ENCODE measurements around the gene FOXI1.

FOXI1 gene

DNA sequence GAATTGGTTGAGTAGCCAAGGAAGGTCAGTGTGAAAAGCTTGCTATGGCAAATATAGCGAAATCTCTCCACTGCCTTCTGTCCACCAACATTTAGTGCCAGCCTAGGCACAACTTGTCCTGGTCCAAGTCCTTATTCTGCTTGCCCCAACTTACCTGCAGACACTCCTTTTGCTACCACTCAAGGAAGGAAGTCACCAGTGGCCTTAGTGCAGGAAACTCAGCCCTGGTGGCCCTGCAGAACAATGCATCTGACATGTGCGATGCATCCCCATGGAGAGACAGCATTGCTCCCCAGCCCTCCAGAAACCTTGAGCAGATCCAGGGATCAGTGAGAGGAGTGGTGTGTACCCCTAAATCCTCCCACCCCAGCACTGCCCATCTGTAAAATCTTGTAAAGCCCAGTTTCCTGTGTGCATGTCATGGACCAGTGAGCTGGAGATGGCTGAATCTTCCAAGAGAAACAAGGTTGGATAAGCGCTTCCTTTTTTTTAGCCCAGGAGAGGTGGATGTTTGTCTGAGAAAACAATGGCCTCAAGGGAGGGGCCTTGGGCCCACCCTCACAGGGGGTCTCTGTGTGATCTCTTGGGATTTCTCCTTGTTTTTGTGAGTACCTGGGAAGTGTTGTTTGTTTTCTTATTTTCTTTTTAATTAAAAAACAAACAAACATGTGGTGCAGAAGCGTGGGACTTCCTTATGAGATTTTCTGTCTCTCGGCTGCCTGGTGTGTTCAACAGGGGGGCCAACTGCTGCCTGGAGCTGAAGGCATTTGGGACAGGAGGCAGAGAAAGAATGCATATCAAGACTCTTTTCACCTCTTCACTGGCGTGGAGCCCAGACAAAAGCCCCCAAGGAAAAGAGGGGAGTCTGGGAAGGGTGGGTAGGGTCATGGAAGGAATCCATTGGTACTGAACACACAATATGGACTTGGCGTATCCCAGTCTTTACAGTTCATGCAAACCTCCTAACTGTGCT lies 3.6 kb downstream of the FOXI1 start:
- no peak overlapping the region for H3K4me3 ChIP-seq (ENCODE audit: low read length)
- no peaks in the 10 kb centered on the region for H3K27me3 ChIP-seq (ENCODE audit: control insufficient read depth, insufficient read depth, low read length)
- H3K4me1 ChIP-seq (ENCODE audit: control insufficient read depth, insufficient read depth, low read length) = peaks cover 2% of the 10 kb centered on the region
- DNase-seq (ENCODE audit: low read depth, low spot score) = no peak
- H3K36me3 ChIP-seq (ENCODE audit: control insufficient read depth, insufficient read depth, low read length) = no peaks in the 10 kb centered on the region
- no peaks in the 10 kb centered on the region for H3K9me3 ChIP-seq (ENCODE audit: control insufficient read depth, insufficient read depth, low read length)
- no CpG with 5 or more reads among the region's 7 CpGs for WGBS (ENCODE audit: insufficient coverage, insufficient read length)
- no peak overlapping the region for H3K27ac ChIP-seq (ENCODE audit: low read length)

DNA sequence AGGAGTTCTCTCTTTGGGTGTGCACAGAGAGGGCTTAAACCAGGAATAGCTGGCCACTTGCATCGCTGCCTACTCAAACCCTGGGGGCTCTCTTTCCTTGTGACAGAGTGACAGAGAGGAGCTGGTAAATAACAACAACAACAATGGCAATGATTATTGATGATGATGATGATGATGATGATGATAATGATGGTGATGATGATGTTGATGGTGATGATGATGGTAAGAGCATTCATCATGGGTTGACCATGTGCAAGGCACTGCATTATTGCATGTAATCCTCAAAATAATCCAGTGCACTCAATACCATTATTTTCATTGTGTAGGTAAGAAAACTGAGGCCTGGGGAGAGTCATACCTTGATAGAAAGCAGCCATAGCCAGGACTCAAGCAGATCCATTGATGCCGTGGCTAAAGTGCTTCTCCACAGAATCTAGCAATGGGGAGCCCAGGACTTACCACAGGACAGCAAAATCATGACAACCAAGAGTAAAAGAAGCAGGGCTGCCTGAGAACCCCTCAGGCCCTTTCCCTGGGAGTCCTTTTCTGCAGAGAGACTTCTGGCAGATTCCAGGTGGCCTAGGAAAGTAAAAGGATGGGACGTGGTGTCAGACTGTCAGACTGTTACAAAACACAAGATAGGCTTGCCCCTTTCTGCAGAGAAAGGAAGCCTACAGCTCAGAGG lies 4.8 kb downstream of the FOXI1 start:
- WGBS (ENCODE audit: insufficient coverage, insufficient read length) = no CpG with 5 or more reads among the region's 3 CpGs
- peaks cover 2% of the 10 kb centered on the region for H3K4me1 ChIP-seq (ENCODE audit: control insufficient read depth, insufficient read depth, low read length)
- no peaks in the 10 kb centered on the region for H3K9me3 ChIP-seq (ENCODE audit: control insufficient read depth, insufficient read depth, low read length)
- H3K36me3 ChIP-seq (ENCODE audit: control insufficient read depth, insufficient read depth, low read length) = no peaks in the 10 kb centered on the region
- DNase-seq (ENCODE audit: low read depth, low spot score) = no peak
- no peaks in the 10 kb centered on the region for H3K27me3 ChIP-seq (ENCODE audit: control insufficient read depth, insufficient read depth, low read length)
- no peak overlapping the region for H3K4me3 ChIP-seq (ENCODE audit: low read length)
- no peak overlapping the region for H3K27ac ChIP-seq (ENCODE audit: low read length)

- no peaks in the 10 kb centered on the region for H3K36me3 ChIP-seq (ENCODE audit: control insufficient read depth, insufficient read depth, low read length)
- no CpG with 5 or more reads among the region's 8 CpGs for WGBS (ENCODE audit: insufficient coverage, insufficient read length)
- no peaks in the 10 kb centered on the region for H3K9me3 ChIP-seq (ENCODE audit: control insufficient read depth, insufficient read depth, low read length)
- DNase-seq (ENCODE audit: low read depth, low spot score) = no peak
- H3K27me3 ChIP-seq (ENCODE audit: control insufficient read depth, insufficient read depth, low read length) = no peaks in the 10 kb centered on the region
- H3K27ac ChIP-seq (ENCODE audit: low read length) = no peak overlapping the region
- H3K4me3 ChIP-seq (ENCODE audit: low read length) = no peak overlapping the region
- H3K4me1 ChIP-seq (ENCODE audit: control insufficient read depth, insufficient read depth, low read length) = peaks cover 2% of the 10 kb centered on the region
These were observed 5.5 kb downstream of the FOXI1 start for GRCh38 chr5:170111088-170111785.

GRCh38 chr5:170112876-170113521 lies 7.3 kb downstream of the FOXI1 start:
- Histone ChIP-seq H3K9me3 (ENCODE audit: control insufficient read depth, insufficient read depth, low read length) (no peaks in the 10 kb centered on the region), H3K36me3 (ENCODE audit: control insufficient read depth, insufficient read depth, low read length) (no peaks in the 10 kb centered on the region), H3K4me3 (ENCODE audit: low read length) (no peak overlapping the region), H3K27me3 (ENCODE audit: control insufficient read depth, insufficient read depth, low read length) (no peaks in the 10 kb centered on the region), H3K4me1 (ENCODE audit: control insufficient read depth, insufficient read depth, low read length) (peaks cover 2% of the 10 kb centered on the region), H3K27ac (ENCODE audit: low read length) (no peak overlapping the region)
- no peak for DNase-seq (ENCODE audit: low read depth, low spot score)
- no CpG with 5 or more reads among the region's 6 CpGs for WGBS (ENCODE audit: insufficient coverage, insufficient read length)

DNA sequence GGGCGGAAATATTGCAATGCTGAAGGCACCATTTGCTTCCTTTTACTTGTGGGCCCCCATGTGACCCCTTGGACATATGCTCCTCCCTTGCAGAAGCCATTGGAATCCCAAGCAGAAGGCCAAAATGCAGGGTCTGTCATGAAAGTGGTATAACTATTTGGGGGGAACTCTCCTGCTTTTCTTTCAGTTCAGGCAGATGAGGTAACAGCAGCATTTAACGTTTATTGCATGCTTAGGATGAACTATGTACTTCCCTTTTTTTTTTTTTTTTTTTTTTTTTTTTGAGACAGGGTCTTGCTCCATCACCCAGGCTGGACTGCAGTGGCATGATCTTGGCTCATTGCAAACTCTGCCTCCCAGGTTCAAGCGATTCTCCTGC lies 7.8 kb downstream of the FOXI1 start:
- no peak overlapping the region for H3K4me3 ChIP-seq (ENCODE audit: low read length)

DNA sequence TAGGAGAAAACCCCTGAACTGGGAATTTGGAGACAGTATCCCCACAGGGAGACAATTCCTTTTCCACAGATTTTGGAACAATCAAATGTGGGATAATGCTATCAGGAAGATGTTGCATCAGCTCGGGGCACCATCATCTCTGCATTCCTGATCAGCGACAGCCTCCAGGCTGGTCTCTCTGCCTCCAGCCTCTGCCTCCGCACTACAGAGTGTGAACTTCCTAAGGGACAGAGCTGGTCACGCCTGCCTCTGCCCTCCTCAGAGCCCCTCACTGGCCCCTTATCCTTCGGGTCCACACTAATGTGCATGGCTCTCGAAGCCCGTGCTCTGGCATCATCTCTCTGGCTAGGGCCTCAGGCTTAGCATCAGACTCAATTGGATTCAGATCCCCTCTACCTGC lies 8.6 kb downstream of the FOXI1 start:
- no peaks in the 10 kb centered on the region for H3K4me1 ChIP-seq (ENCODE audit: control insufficient read depth, insufficient read depth, low read length)
- H3K27ac ChIP-seq (ENCODE audit: low read length) = no peak overlapping the region
- no CpG with 5 or more reads among the region's 7 CpGs for WGBS (ENCODE audit: insufficient coverage, insufficient read length)

More for the DNA sequence above, 7.8 kb downstream of the FOXI1 start:
- Histone ChIP-seq H3K36me3 (ENCODE audit: control insufficient read depth, insufficient read depth, low read length) (no peaks in the 10 kb centered on the region), H3K27ac (ENCODE audit: low read length) (no peak overlapping the region), H3K9me3 (ENCODE audit: control insufficient read depth, insufficient read depth, low read length) (no peaks in the 10 kb centered on the region), H3K4me1 (ENCODE audit: control insufficient read depth, insufficient read depth, low read length) (peaks cover 2% of the 10 kb centered on the region), H3K27me3 (ENCODE audit: control insufficient read depth, insufficient read depth, low read length) (no peaks in the 10 kb centered on the region)
- no peak for DNase-seq (ENCODE audit: low read depth, low spot score)
- no CpG with 5 or more reads among the region's 3 CpGs for WGBS (ENCODE audit: insufficient coverage, insufficient read length)

GRCh38 chr5:170115925-170116324 lies 10.2 kb downstream of the FOXI1 start:
- no peak for DNase-seq (ENCODE audit: low read depth, low spot score)
- no peaks in the 10 kb centered on the region for H3K9me3 ChIP-seq (ENCODE audit: control insufficient read depth, insufficient read depth, low read length)
- H3K27ac ChIP-seq (ENCODE audit: low read length) = no peak overlapping the region
- H3K27me3 ChIP-seq (ENCODE audit: control insufficient read depth, insufficient read depth, low read length) = no peaks in the 10 kb centered on the region
- H3K4me1 ChIP-seq (ENCODE audit: control insufficient read depth, insufficient read depth, low read length) = no peaks in the 10 kb centered on the region
- WGBS (ENCODE audit: insufficient coverage, insufficient read length) = no CpG with 5 or more reads among the region's 2 CpGs
- no peak overlapping the region for H3K4me3 ChIP-seq (ENCODE audit: low read length)
- H3K36me3 ChIP-seq (ENCODE audit: control insufficient read depth, insufficient read depth, low read length) = no peaks in the 10 kb centered on the region

More for the DNA sequence above, 8.6 kb downstream of the FOXI1 start:
- no peak for DNase-seq (ENCODE audit: low read depth, low spot score)
- Histone ChIP-seq H3K27me3 (ENCODE audit: control insufficient read depth, insufficient read depth, low read length) (no peaks in the 10 kb centered on the region), H3K9me3 (ENCODE audit: control insufficient read depth, insufficient read depth, low read length) (no peaks in the 10 kb centered on the region), H3K36me3 (ENCODE audit: control insufficient read depth, insufficient read depth, low read length) (no peaks in the 10 kb centered on the region), H3K4me3 (ENCODE audit: low read length) (no peak overlapping the region)

- Histone ChIP-seq H3K27ac (ENCODE audit: low read length) (no peak overlapping the region), H3K9me3 (ENCODE audit: control insufficient read depth, insufficient read depth, low read length) (no peaks in the 10 kb centered on the region), H3K27me3 (ENCODE audit: control insufficient read depth, insufficient read depth, low read length) (no peaks in the 10 kb centered on the region), H3K4me3 (ENCODE audit: low read length) (no peak overlapping the region), H3K4me1 (ENCODE audit: control insufficient read depth, insufficient read depth, low read length) (no peaks in the 10 kb centered on the region), H3K36me3 (ENCODE audit: control insufficient read depth, insufficient read depth, low read length) (no peaks in the 10 kb centered on the region)
- no CpG with 5 or more reads among the region's 2 CpGs for WGBS (ENCODE audit: insufficient coverage, insufficient read length)
- no peak for DNase-seq (ENCODE audit: low read depth, low spot score)
These were observed 12.0 kb downstream of the FOXI1 start for GRCh38 chr5:170117736-170118135.

DNA sequence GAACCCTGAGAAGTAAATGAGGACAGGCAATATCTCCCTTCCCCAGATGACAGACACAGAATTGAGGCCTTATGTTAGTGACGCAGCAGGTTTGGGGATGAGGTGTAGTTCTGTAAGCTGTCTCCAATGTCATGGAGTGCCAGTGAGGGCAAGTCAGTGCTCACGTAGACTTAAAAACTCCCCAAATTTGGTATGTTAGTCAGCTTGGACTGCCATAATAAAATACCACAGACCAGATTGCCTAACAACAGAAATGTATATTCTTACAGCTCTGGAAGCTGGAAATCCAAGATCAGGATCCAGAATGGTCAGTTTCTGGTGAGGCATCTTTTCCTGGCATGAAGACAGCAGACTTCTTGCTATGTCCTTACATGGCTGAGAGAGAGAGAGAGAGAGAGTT lies 14.9 kb downstream of the FOXI1 start:
- no peaks in the 10 kb centered on the region for H3K9me3 ChIP-seq (ENCODE audit: control insufficient read depth, insufficient read depth, low read length)
- H3K27me3 ChIP-seq (ENCODE audit: control insufficient read depth, insufficient read depth, low read length) = no peaks in the 10 kb centered on the region
- H3K36me3 ChIP-seq (ENCODE audit: control insufficient read depth, insufficient read depth, low read length) = no peaks in the 10 kb centered on the region
- no CpG with 5 or more reads among the region's 2 CpGs for WGBS (ENCODE audit: insufficient coverage, insufficient read length)
- no peak overlapping the region for H3K4me3 ChIP-seq (ENCODE audit: low read length)
- DNase-seq (ENCODE audit: low read depth, low spot score) = no peak
- no peak overlapping the region for H3K27ac ChIP-seq (ENCODE audit: low read length)
- H3K4me1 ChIP-seq (ENCODE audit: control insufficient read depth, insufficient read depth, low read length) = no peaks in the 10 kb centered on the region

DNA sequence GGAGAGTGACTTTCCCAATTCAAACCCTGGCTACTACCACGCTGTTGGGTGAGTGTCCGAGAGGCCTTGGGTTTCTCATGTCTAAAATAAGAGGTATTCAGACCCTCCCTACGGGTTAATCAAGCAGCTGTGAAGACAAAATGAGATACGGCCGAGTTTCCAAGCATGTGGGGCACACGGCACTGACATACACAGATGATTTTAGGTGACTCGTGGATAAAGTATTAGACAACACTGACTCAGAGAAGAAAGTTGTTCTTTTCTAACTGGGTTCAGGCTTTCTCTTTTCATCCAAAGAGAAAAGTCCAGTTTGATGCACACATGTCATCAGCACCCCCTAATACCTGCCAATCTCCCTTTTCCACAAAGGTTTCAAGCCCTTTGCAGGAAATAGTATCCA lies 15.6 kb downstream of the FOXI1 start:
- whole genome bisulfite sequencing (ENCODE audit: insufficient coverage, insufficient read length) = no CpG with 5 or more reads among the region's 7 CpGs
- no peaks in the 10 kb centered on the region for H3K4me1 ChIP-seq (ENCODE audit: control insufficient read depth, insufficient read depth, low read length)
- no peak overlapping the region for H3K27ac ChIP-seq (ENCODE audit: low read length)
- H3K27me3 ChIP-seq (ENCODE audit: control insufficient read depth, insufficient read depth, low read length) = no peaks in the 10 kb centered on the region
- H3K4me3 ChIP-seq (ENCODE audit: low read length) = no peak overlapping the region
- no peaks in the 10 kb centered on the region for H3K36me3 ChIP-seq (ENCODE audit: control insufficient read depth, insufficient read depth, low read length)
- DNase-seq (ENCODE audit: low read depth, low spot score) = no peak
- no peaks in the 10 kb centered on the region for H3K9me3 ChIP-seq (ENCODE audit: control insufficient read depth, insufficient read depth, low read length)
